HG03097 (cell line): Measurements from ENCODE around the gene LTA4H.

Source experiments
- ATAC-seq: cut with Tn5 transposase; IDR thresholded peaks from one replicate; pipeline ENCODE4 v1.9.1; 2021; ENCODE audit not compliant: unreplicated experiment, low FRiP score

The LTA4H gene

GRCh38 chr12:95966287-95966870 lies 69.0 kb downstream of the LTA4H start:
- no peak for ATAC-seq

GRCh38 chr12:95963096-95963495 lies 72.3 kb downstream of the LTA4H start:
- ATAC-seq, result no peak

GRCh38 chr12:95962222-95962621 lies 73.2 kb downstream of the LTA4H start:
- no peak for ATAC-seq

GRCh38 chr12:95960241-95960640 lies 75.1 kb downstream of the LTA4H start:
- ATAC-seq, result no peak

- no peak for ATAC-seq
These were observed 76.3 kb downstream of the LTA4H start for GRCh38 chr12:95959107-95959506.

- no peak for ATAC-seq
These were observed 78.7 kb downstream of the LTA4H start for GRCh38 chr12:95956557-95957145.

GRCh38 chr12:95955549-95956159 lies 79.7 kb downstream of the LTA4H start:
- ATAC-seq, result no peak

GRCh38 chr12:95953000-95953399 lies 82.4 kb downstream of the LTA4H start:
- no peak for ATAC-seq

GRCh38 chr12:95951515-95951914 lies 83.9 kb downstream of the LTA4H start:
- ATAC-seq, result no peak
